T-cell (primary cell): Measurements from ENCODE around the gene KIF3A. TPM values are rescaled to one million over a fixed set of nuclear protein-coding genes. Genes with fewer than 3 reads are reported as not detected.

ENCODE experiments used
- ATAC-seq, 4 experiments: fragments of 200-7000 bp in 3 of 4; fragments of 150-1000 bp in 1 of 4; cut with Tn5 transposase; replicated peaks in 1 of 4; 1 replicate in 3 of 4; 2 replicates in 1 of 4; pipeline ENCODE4 v1.10.0; 2021; ENCODE audit warnings: moderate library complexity in 3 of 4, mild to moderate bottlenecking in 2 of 4, moderate number of reproducible peaks in 1 of 4
- CTCF ChIA-PET, 2 donors: fragments of 300-600 bp; sonication (Branson Sonifier 250); formaldehyde crosslinking; loops; one replicate each; lab custom pipeline; 2022; ENCODE audit warnings: antibody characterized with exemption in 2 of 2; lab: Charles Lee
- POLR2A ChIA-PET, 2 donors: fragments of 300-600 bp; sonication (Branson Sonifier 250); formaldehyde crosslinking; loops; one replicate each; lab custom pipeline; 2022; ENCODE audit warnings: antibody characterized with exemption in 2 of 2; lab: Charles Lee
- DNase-seq, 35 experiments: peaks; one replicate each; pipeline versions ENCODE4 v3.0.0 to v3.0.0-alpha.2; 2013 to 2023
- H3K27ac ChIP-seq: one replicate; pipeline ENCODE4 v1.5.1; 2013; ENCODE audit warnings: low read length
- H3K27me3 ChIP-seq, 2 experiments: replicated peaks in 1 of 2; 1 replicate in 1 of 2; 2 replicates in 1 of 2; pipeline versions ENCODE4 v1.6.1 to v1.7.0; 2013; ENCODE audit warnings: low read length in 1 of 2, mixed read lengths in 1 of 2; ENCODE audit not compliant: control insufficient read depth in 2 of 2, insufficient read depth in 2 of 2; ENCODE audit errors: extremely low read depth in 1 of 2
- H3K36me3 ChIP-seq, 2 donors: 1 replicate in 1 of 2; 2 replicates in 1 of 2; pipeline versions ENCODE4 v1.6.1 to v1.7.0; 2013; ENCODE audit warnings: low read length in 1 of 2; ENCODE audit not compliant: control insufficient read depth in 2 of 2, insufficient read depth in 1 of 2; ENCODE audit errors: extremely low read depth in 1 of 2
- H3K4me1 ChIP-seq, 2 experiments: 1 replicate in 1 of 2; 2 replicates in 1 of 2; pipeline versions ENCODE4 v1.6.1 to v1.7.0; 2013; ENCODE audit warnings: low read length in 2 of 2, mixed read lengths in 1 of 2; ENCODE audit not compliant: insufficient read depth in 2 of 2, control insufficient read depth in 1 of 2; ENCODE audit errors: extremely low read depth in 1 of 2
- H3K4me3 ChIP-seq, 2 donors: 1 replicate in 1 of 2; 2 replicates in 1 of 2; pipeline versions ENCODE4 v1.5.1 to v1.7.0; 2013; ENCODE audit warnings: mild to moderate bottlenecking in 2 of 2, low read length in 1 of 2, moderate library complexity in 1 of 2; ENCODE audit not compliant: control insufficient read depth in 1 of 2; ENCODE audit errors: extremely low read depth in 1 of 2
- H3K9me3 ChIP-seq: 2 replicates; pipeline ENCODE4 v1.7.0; 2013
- H3K27ac Mint-ChIP-seq, 2 donors: one replicate each; pipeline ENCODE4 v1.8.0; 2020 to 2021; ENCODE audit warnings: mild to moderate bottlenecking in 2 of 2, mixed read lengths in 2 of 2
- H3K27me3 Mint-ChIP-seq, 2 donors: one replicate each; pipeline ENCODE4 v1.8.0; 2021 to 2022; ENCODE audit warnings: mixed read lengths in 2 of 2
- H3K36me3 Mint-ChIP-seq: one replicate; pipeline ENCODE4 v1.8.0; 2021; ENCODE audit warnings: mixed read lengths
- H3K4me1 Mint-ChIP-seq, 3 donors: one replicate each; pipeline ENCODE4 v1.8.0; 2020 to 2022; ENCODE audit warnings: mixed read lengths in 3 of 3, mild to moderate bottlenecking in 1 of 3
- H3K4me3 Mint-ChIP-seq, 3 donors: one replicate each; pipeline ENCODE4 v1.8.0; 2020 to 2022; ENCODE audit warnings: mild to moderate bottlenecking in 3 of 3, mixed read lengths in 3 of 3, moderate library complexity in 3 of 3
- H3K9me3 Mint-ChIP-seq, 3 donors: one replicate each; pipeline ENCODE4 v1.8.0; 2020 to 2022; ENCODE audit warnings: mixed read lengths in 3 of 3
- WGBS: methylation state at CpG from one replicate; pipeline ENCODE4 v1.1.5; 2013; ENCODE audit warnings: missing lambda C conversion rate; ENCODE audit not compliant: insufficient coverage; 5-methylcytosine and 5-hydroxymethylcytosine counted together
- total RNA-seq, 35 experiments: library from RNA in 6 of 35; stranded (reverse) in 6 of 35; fragments of 120-200 nt in 1 of 35; gene quantifications; one replicate each; pipeline versions ENCODE4 v1.2.1 to v1.2.4 and lab custom pipeline; 2013 to 2026

KIF3A gene
- total RNA-seq, 5 donors from 2014 or later (not counting 1 experiment from before 2014, with no cell fraction given) = 13.8 to 15.9 (median 15.2) TPM

DNA sequence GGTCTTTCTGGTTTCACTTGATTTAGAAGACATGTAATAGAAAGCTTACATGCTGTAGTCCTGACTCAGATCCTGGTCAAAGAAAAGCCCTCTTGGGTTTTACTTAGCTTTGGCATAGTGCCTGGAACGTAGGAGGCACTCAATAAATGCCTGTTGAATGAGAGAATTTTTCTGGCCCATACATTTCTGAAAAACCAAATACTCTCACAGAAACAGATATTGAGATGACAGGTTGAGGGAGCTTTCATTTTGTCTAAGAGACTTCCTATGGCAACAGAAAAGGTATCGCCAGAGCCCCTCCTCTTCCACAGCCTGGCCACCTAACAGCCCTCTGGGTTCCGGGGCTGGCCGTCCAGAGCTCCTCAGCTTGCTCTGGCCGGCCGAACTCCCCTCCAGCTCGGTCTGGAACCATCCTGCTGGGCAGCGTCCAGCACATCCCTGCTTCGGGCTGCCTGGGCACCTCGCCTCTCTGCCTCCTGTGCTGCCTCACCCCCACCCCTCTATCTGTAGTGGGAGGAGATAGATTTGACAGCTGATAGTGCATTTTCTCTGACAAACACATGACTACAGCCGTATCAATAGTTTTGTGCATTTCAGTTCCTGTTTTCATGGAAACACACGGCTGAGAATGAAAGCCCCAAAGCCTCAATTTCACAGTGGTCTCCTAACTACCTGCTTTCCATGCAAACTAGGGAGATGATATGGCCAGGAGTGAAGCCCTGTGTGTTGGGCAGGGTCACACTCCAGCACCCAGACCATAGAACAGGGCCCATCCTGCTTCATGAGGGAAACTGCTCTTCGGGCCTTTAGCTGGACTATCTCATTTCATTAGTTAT is 62.5 kb downstream of the KIF3A start:
- Mint-ChIP-seq H3K27ac (peak overlapping the region; percentile 61 to 62), H3K27me3 (no peaks in the 10 kb centered on the region), H3K9me3 (no peaks in the 10 kb centered on the region), H3K36me3 (no peaks in the 10 kb centered on the region), H3K4me1 (peaks cover 0 to 22% (median 0%) of the 10 kb centered on the region in 3 donors), H3K4me3 (peak overlapping the region in 2 of 3 donors; percentile 25 to 57)
- Histone ChIP-seq H3K27ac (no peak overlapping the region), H3K36me3 (no peaks in the 10 kb centered on the region), H3K4me3 (no peak overlapping the region), H3K9me3 (no peaks in the 10 kb centered on the region), H3K27me3 (no peaks in the 10 kb centered on the region), H3K4me1 (peaks cover 0 to 11% of the 10 kb centered on the region in 2 experiments)
- ChIA-PET CTCF (no interaction called here), POLR2A (no interaction called here)
- no peak for DNase-seq
- WGBS = 60% methylated on average over 2 of the region's 13 CpGs
- peak in 3 of 4 experiments; percentile 31 to 66 (median 35) for ATAC-seq

DNA sequence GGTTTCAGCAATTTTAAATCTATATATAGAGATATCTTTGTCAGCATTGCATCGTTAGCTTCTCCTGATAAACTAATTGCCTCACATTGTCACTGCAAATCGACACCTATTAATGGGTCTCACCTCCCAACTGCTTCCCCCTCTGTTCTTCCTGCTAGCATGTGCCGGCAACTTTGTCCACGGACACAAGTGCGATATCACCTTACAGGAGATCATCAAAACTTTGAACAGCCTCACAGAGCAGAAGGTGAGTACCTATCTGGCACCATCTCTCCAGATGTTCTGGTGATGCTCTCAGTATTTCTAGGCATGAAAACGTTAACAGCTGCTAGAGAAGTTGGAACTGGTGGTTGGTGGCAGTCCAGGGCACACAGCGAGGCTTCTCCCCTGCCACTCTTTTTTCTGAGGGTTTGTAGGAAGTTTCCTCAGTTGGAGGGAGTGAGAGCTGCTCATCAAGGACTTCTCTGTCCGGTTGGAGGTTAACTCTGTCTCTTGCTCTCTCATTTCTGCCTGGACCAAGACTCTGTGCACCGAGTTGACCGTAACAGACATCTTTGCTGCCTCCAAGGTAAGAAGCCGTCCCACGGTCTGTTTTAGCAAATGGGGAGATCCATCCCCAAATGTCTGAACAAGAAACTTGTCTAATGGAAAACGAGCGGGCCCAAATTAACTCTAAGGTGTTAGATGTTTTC is 63.3 kb downstream of the KIF3A start, which contains the start of gene IL4:
Gene IL4 (plus strand): TSS at position 51 of the 692 bp plus-strand sequence. CDS start 62 bp downstream, at position 113.
- H3K4me1 Mint-ChIP-seq = peaks cover 0 to 22% (median 0%) of the 10 kb centered on the region in 3 donors
- WGBS = 68% methylated on average over 8 of the region's 14 CpGs
- H3K27ac Mint-ChIP-seq = peak within 1 kb of the TSS; percentile 16 to 56
- no peak for ATAC-seq
- Histone ChIP-seq H3K36me3 (no peaks in the 10 kb centered on the region), H3K4me3 (no peak within 1 kb of the TSS), H3K4me1 (peaks cover 0 to 11% of the 10 kb centered on the region in 2 experiments), H3K27ac (no peak within 1 kb of the TSS), H3K9me3 (no peaks in the 10 kb centered on the region), H3K27me3 (peaks cover 0 to 5% of the 10 kb centered on the region in 2 experiments)
- ChIA-PET POLR2A (no interaction called here), CTCF (no interaction called here)
- no peaks in the 10 kb centered on the region for H3K9me3 Mint-ChIP-seq
- DNase-seq = no peak
- H3K27me3 Mint-ChIP-seq = no peaks in the 10 kb centered on the region
- H3K36me3 Mint-ChIP-seq = no peaks in the 10 kb centered on the region
- peak within 1 kb of the TSS; percentile 1 to 57 (median 8) for H3K4me3 Mint-ChIP-seq

DNA sequence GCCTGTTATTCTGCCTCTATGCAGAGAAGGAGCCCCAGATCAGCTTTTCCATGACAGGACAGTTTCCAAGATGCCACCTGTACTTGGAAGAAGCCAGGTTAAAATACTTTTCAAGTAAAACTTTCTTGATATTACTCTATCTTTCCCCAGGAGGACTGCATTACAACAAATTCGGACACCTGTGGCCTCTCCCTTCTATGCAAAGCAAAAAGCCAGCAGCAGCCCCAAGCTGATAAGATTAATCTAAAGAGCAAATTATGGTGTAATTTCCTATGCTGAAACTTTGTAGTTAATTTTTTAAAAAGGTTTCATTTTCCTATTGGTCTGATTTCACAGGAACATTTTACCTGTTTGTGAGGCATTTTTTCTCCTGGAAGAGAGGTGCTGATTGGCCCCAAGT is 63.9 kb downstream of the KIF3A start:
- Histone ChIP-seq H3K9me3 (no peaks in the 10 kb centered on the region), H3K27me3 (peaks cover 0 to 5% of the 10 kb centered on the region in 2 experiments), H3K4me1 (peaks cover 0 to 11% of the 10 kb centered on the region in 2 experiments), H3K4me3 (no peak overlapping the region), H3K27ac (no peak overlapping the region), H3K36me3 (no peaks in the 10 kb centered on the region)
- Mint-ChIP-seq H3K4me3 (no peak overlapping the region), H3K27me3 (no peaks in the 10 kb centered on the region), H3K4me1 (peaks cover 0 to 22% (median 0%) of the 10 kb centered on the region in 3 donors), H3K27ac (peak overlapping the region in 1 of 2 donors; percentile 16), H3K9me3 (no peaks in the 10 kb centered on the region), H3K36me3 (no peaks in the 10 kb centered on the region)
- DNase-seq (no peak), ATAC-seq (no peak)
- no CpG with 5 or more reads among the region's 1 CpG for WGBS
- ChIA-PET CTCF (no interaction called here), POLR2A (no interaction called here)

DNA sequence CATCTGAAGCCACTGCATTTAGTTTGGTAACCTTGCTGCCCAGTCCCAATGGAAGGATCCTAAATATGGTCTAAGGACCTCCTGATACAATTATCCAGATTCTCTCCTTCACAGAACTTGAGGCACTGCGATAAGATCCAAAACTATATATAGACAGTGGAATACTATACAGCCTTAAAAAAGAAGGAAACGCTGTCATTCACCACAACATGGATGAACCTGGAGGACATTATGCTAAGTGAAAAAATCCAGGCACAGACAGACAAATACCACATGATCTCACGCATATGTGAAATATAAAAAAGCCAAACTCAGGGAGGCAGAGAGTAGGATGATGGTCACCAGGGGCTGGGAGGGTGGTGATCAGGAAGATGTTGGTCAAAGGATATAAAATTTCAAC is 66.3 kb downstream of the KIF3A start:
- Mint-ChIP-seq H3K4me1 (peaks cover 0 to 18% (median 0%) of the 10 kb centered on the region in 3 donors), H3K4me3 (no peak overlapping the region), H3K27me3 (peaks cover 0 to 3% of the 10 kb centered on the region in 2 donors), H3K36me3 (no peaks in the 10 kb centered on the region), H3K27ac (no peak overlapping the region), H3K9me3 (no peaks in the 10 kb centered on the region)
- Histone ChIP-seq H3K4me1 (peaks cover 0 to 11% of the 10 kb centered on the region in 2 experiments), H3K27me3 (peaks cover 0 to 5% of the 10 kb centered on the region in 2 experiments), H3K9me3 (no peaks in the 10 kb centered on the region), H3K36me3 (no peaks in the 10 kb centered on the region), H3K27ac (no peak overlapping the region), H3K4me3 (no peak overlapping the region)
- WGBS = no CpG with 5 or more reads among the region's 3 CpGs
- POLR2A ChIA-PET = interaction anchor here in 1 of 2 donors (0.6 kb wide), 1 partner anchor 27 kb away, joined by 3 read pairs; no protein-coding TSS in a partner anchor
- DNase-seq (no peak), ATAC-seq (no peak)
- CTCF ChIA-PET = no interaction called here

DNA sequence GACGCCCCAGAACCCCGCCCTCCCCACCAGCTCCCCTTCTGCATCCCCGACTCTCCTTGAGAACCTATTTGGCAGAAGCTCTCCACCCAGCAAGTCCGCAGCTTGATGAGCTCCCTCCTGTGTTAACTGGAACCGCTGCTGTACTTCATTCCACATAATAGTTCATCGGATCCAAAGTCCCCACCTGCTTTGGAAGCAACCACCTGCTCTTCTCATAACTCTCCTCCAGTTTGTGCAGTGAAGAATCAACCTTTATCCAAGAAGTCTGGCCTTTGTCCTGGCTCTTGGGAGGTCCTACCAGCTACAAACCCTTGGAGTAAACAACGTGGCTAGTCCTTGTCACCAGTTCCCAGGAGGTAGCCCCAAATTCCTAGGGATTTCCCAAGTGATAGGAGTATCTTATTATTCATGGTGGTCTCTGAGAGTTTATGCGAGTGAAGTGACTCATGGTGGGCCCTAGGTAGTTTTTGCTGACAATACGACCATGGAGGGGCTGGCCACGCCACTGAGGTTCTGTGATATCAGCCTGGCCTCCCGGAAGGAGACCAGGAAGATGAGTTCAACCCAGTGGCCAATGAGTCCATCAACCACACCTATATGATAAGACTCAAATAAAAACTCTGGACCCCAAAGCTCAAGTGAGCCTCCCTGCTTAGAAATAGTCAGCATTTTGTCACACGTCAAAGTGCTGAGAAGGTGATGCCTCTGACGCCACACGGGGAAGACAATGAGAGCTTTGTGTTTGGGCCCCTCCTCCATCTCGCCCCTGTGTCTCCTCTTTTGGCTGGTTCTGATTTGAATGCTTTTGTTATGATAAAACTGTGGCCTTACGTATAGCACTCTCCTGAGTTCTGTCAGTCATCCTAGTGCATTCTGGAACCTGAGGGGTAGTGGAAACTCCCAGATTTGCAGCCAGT is 67.1 kb downstream of the KIF3A start:
- H3K27ac Mint-ChIP-seq = no peak overlapping the region

More for the DNA sequence above, 67.1 kb downstream of the KIF3A start:
- Mint-ChIP-seq H3K4me1 (peaks cover 0 to 14% (median 0%) of the 10 kb centered on the region in 3 donors), H3K27me3 (peaks cover 0 to 3% of the 10 kb centered on the region in 2 donors), H3K9me3 (no peaks in the 10 kb centered on the region), H3K4me3 (no peak overlapping the region), H3K36me3 (no peaks in the 10 kb centered on the region)
- ATAC-seq (no peak), DNase-seq (no peak)
- Histone ChIP-seq H3K4me3 (no peak overlapping the region), H3K27ac (no peak overlapping the region), H3K36me3 (no peaks in the 10 kb centered on the region), H3K9me3 (no peaks in the 10 kb centered on the region), H3K4me1 (peaks cover 0 to 4% of the 10 kb centered on the region in 2 experiments), H3K27me3 (peaks cover 0 to 5% of the 10 kb centered on the region in 2 experiments)
- 92% methylated on average over 14 of the region's 16 CpGs for WGBS
- ChIA-PET POLR2A (interaction anchor here in 1 of 2 donors (0.6 kb wide), 1 partner anchor 28 kb away, joined by 3 read pairs; no protein-coding TSS in a partner anchor), CTCF (interaction anchor here in 1 of 2 donors (0.6 kb wide), 1 partner anchor 241 kb away, joined by 3 read pairs; no protein-coding TSS in a partner anchor)
